Gastroesophageal sphincter (tissue), 3 donors: ENCODE measurements around the gene NETO2.

Experiments used
- EP300 ChIP-seq: sonication (generic); formaldehyde crosslinking; IDR thresholded peaks from one replicate; pipeline ENCODE4 v1.6.1; 2017; ENCODE audit warnings: antibody characterized with exemption, mild to moderate bottlenecking
- POLR2A ChIP-seq, 2 donors: fragments of 450-650 bp; IDR thresholded peaks; one replicate each; pipeline ENCODE4 v1.6.1; 2017; ENCODE audit warnings: antibody characterized with exemption in 2 of 2, mild to moderate bottlenecking in 2 of 2, moderate library complexity in 1 of 2
- POLR2AphosphoS5 ChIP-seq: sonication (generic); formaldehyde crosslinking; IDR thresholded peaks from one replicate; pipeline ENCODE4 v1.6.1; 2017; ENCODE audit warnings: antibody characterized with exemption
- TF ChIP-seq, protein P1 (sequence below), 4 experiments: fragments of 200-600 bp in 2 of 4; fragments of 450-650 bp in 2 of 4; sonication (generic) in 1 of 4; IDR thresholded peaks; one replicate each; pipeline ENCODE4 v1.5.1; 2017 to 2019; ENCODE audit warnings: antibody characterized with exemption in 4 of 4, mild to moderate bottlenecking in 2 of 4, moderate library complexity in 2 of 4

DNA sequence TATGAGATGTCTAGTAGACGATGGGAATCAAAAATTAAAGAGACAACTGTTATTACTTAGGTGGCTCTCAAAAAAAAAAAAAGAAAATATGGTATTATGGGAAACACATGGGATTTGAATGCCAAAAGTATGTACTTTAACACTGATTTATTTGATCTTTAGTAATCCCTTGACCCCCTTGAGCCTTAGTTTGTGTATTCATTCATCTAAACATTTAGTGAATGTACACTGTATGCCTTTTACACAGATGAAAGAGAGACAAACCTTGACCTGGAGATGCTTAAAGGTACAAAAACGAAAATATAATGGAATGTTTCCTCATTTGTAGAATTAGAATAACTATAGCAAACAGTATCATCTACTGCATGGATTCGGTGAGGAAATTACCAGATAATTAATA is 38.6 kb upstream of the NETO2 start:
- TF ChIP-seq, protein P1, sequence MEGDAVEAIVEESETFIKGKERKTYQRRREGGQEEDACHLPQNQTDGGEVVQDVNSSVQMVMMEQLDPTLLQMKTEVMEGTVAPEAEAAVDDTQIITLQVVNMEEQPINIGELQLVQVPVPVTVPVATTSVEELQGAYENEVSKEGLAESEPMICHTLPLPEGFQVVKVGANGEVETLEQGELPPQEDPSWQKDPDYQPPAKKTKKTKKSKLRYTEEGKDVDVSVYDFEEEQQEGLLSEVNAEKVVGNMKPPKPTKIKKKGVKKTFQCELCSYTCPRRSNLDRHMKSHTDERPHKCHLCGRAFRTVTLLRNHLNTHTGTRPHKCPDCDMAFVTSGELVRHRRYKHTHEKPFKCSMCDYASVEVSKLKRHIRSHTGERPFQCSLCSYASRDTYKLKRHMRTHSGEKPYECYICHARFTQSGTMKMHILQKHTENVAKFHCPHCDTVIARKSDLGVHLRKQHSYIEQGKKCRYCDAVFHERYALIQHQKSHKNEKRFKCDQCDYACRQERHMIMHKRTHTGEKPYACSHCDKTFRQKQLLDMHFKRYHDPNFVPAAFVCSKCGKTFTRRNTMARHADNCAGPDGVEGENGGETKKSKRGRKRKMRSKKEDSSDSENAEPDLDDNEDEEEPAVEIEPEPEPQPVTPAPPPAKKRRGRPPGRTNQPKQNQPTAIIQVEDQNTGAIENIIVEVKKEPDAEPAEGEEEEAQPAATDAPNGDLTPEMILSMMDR (IDR thresholded peaks at IDR 0.05): no peak
- TF ChIP-seq POLR2A (IDR thresholded peaks at IDR 0.05) (no peak), EP300 (no peak), POLR2AphosphoS5 (no peak)
